Measurements from ENCODE around the gene ACTN4.
"Not testable (repeated sequence)": the region's sequence is repeated elsewhere in the genome, so short reads cannot be mapped to it uniquely, and the experiment has no call there.

Gene ACTN4

GRCh38 chr19:38741670-38742069, 94.2 kb downstream of the ACTN4 start:
- peak; percentile 42 for DNase-seq

DNA sequence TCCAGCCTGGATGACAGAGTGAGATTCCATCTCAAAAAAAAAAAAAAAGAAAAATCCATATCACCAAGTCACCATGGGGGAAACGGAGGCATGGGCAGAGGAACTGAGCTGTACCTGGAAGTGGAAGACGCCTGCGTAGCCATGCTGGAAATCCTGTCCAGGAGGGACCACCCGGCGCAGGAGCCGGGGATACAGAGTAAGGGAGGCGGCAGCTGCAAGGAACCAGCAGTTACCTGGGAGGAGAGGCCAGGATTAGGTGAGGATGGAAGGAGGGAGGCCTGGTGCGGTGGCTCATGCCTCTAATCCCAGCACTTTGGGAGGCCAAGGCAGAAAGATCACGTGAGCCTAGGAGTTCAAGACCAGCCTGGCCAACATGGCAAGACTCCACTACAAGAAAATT, 94.8 kb downstream of the ACTN4 start:
- DNase-seq = peak; percentile 39

- peak; percentile 22 for DNase-seq
Measured at GRCh38 chr19:38742906-38743305, 95.5 kb downstream of the ACTN4 start.

GRCh38 chr19:38743394-38744297, 96.2 kb downstream of the ACTN4 start:
- DNase-seq = peak; percentile 16

GRCh38 chr19:38744298-38744681, 96.8 kb downstream of the ACTN4 start, which contains the start of gene CAPN12:
CAPN12 (minus strand) TSS chr19:38744474; CDS start chr19:38744165, 309 bp downstream.
- DNase-seq = peak; percentile 25

DNA sequence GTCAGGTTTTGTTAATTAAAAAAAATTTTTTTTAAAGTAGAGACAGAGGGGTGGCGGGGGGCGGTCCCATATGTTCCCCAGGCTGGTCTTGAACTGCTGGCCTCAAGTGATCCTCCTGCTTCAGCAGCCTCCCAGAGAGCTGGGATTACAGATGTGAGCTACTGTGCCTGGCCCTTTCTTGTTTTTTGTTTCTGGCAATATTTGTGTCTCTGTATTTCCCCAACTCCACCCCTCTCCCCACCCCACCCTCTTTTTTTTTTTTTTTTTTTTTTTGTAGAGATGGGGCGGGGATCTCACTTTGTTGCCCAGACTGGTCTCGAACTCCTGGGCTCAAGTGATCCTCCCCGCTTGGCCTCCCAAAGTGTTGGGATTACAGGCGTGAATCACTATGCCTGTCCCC, 97.4 kb downstream of the ACTN4 start:
- no peak for DNase-seq

GRCh38 chr19:38745316-38745715, 97.9 kb downstream of the ACTN4 start:
- DNase-seq = peak; percentile 31

DNA sequence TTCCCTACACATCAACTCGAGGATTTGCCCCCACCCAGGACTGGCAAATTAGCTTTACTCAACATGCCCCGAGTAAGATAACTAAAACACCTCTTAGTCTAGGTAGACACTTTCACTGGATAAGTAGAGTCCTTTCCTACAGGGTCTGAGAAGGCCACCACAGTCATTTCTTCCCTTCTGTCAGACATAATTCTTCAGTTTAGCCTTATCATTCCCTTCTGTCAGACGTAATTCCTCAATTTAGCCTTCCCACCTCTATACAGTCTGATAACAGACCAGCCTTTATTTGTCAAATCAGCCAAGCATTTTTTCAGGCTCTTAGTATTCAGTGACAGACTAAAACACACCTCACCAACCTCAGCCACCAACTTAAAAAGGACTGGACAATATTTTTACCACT, 106.3 kb downstream of the ACTN4 start:
- DNase-seq = not testable (repeated sequence)

GRCh38 chr19:38754196-38754595, 106.7 kb downstream of the ACTN4 start:
- not testable (repeated sequence) for DNase-seq

- no peak for DNase-seq
Measured at GRCh38 chr19:38759590-38760003, 112.1 kb downstream of the ACTN4 start.

DNA sequence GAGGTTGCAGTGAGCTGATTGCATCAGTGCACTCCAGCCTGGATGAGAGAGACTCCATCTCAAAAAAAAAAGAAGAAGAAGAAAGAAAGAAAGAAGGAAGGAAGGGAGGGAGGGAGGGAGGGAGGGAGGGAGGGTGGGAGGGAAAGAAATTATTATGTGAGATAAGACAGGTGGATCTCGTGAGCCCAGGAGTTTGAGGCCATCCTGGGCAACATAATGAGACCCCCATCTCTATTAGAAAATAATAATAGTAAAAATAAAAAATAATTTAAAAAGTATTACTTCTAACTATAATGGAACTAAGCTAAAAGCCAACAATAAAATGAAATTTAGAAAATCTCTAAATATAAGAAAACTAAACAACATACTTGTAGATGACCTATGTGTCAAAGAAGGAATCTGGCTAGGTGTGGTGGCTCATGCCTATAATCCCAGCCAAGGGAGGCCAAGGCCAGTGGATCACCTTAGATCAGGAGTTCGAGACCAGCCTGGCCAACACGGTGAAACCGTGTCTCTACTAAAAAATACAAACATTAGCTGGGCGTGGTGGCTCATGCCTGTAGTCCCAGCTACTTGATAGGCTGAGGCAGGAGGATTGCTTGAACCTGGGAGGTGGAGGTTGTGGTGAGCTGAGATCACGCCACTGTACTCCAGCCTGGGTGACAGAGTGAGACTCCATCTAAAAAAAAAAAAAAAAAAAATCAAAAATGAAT, 113.5 kb downstream of the ACTN4 start:
- not testable (repeated sequence) for DNase-seq

GRCh38 chr19:38761884-38762389, 114.5 kb downstream of the ACTN4 start:
- DNase-seq = not testable (repeated sequence)

DNA sequence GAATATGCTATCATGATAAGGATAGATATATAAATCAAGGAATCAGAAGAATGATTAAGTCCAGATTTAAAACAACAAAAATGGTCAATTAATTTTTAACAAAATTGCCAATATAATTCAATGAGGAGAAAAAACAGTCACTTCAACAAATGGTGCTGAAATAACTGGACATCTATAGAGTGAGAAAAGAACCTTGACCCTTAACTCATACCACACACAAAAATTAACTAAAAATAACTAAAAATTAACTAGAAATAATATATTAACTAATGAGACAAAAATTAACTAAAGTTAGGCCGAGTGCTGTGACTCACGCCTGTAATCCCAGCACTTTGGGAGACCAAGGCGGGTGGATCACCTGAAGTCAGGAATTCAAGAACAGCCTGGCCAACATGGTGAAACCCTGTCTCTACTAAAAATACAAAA, 116.4 kb downstream of the ACTN4 start:
- no peak for DNase-seq

- no peak for DNase-seq
Measured at GRCh38 chr19:38765214-38765613, 117.8 kb downstream of the ACTN4 start.

- DNase-seq = no peak
Measured at GRCh38 chr19:38766276-38767047, 119.0 kb downstream of the ACTN4 start.

DNA sequence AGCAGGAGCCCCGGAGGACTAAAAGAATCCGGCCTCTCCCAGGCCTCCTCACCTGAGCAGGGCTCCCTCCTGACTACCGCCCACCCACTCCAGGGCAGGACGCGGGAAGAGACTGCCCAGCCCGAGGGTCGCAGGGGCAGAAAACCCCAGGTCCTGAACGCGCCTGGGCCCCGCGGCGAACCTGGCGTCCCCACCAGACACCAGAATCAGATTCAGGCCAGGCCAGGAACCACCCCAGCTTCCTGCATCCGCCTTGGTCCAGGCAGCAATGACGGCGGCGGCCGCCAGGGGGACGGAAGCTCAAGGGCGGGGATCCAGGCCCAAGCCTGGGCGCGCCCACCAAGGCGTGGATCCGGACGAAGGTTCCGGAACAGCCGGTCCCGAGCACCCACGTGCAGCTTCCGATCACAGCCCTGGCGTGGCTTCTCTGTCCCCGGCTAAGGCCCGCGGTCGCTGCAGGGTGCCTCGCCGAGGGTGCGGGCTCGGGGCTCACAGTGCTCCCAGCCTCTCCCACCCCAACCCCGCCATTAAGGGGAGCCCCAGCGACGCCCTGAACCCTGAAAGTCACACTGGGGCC, 122.3 kb downstream of the ACTN4 start:
- peak; percentile 96 for DNase-seq

- DNase-seq = not testable (repeated sequence)
Measured at GRCh38 chr19:38770228-38770948, 122.9 kb downstream of the ACTN4 start.

DNA sequence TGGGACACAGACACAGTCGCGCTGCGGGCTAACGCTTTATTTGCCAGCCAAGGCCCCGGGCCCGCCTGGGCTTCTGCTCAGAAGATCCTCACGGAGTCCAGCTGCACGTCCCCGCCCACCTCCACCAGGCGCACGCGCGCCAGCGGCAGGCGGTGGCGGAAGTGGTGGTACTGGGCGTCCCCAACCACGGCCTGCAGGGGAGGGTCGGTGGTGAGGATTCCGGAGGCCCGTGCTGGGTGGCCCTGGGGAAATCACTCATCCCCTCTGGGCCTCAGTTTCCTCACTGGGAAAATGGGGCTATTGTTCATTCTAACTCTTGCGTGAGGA, 123.5 kb downstream of the ACTN4 start:
- not testable (repeated sequence) for DNase-seq

DNA sequence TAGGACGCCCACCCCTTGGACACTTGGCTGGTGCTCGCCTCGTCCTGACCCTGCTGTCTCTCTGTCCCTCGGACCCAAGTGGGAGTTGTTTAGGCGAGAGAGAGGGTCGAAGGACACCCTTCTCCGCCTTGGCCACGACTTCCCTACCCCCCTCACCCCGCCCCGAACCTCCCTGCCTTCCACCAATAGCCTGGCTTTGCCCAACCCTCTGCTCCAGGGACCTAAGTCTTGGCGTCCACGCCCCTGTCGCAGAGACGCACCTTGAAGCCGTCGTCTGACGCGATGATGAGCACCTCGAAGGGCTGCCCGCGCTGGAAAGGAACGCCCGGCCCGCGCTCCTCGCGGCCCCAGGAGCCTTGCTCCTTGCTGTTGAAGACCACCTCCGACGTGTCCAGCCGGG, 124.1 kb downstream of the ACTN4 start:
- DNase-seq = not testable (repeated sequence)

- peak; percentile 33 for DNase-seq
Measured at GRCh38 chr19:38773469-38774177, 126.2 kb downstream of the ACTN4 start, which contains the start of gene LGALS7. LGALS7 (minus strand) TSS chr19:38773517; CDS start chr19:38773492, 25 bp downstream.

Measured in 8988T (cell line).